Panc1 (cell line): Measurements from ENCODE around the gene EML6. TPM values are rescaled to one million over a fixed set of nuclear protein-coding genes. Genes with fewer than 3 reads are reported as not detected.
"Not testable (repeated sequence)": the region's sequence is repeated elsewhere in the genome, so short reads cannot be mapped to it uniquely, and the experiment has no call there.

Source experiments
- ATAC-seq: fragments of 200-7000 bp; cut with Tn5 transposase; 2 replicates; pipeline ENCODE4 v1.9.1; 2020; ENCODE audit warnings: mild to moderate bottlenecking, moderate library complexity
- BruUV-seq: library from RNA; stranded (reverse); fragments of 400-500 nt; replicated peaks from 2 replicates; lab custom pipeline; 2021; lab: Mats Ljungman, UMichigan
- CTCF ChIA-PET: fragments of 300-600 bp; sonication (Branson Sonifier 250); formaldehyde crosslinking; loops from one replicate; lab custom pipeline; 2022; ENCODE audit warnings: antibody characterized with exemption; lab: Charles Lee
- POLR2A ChIA-PET: fragments of 300-600 bp; sonication (Branson Sonifier 250); formaldehyde crosslinking; loops from one replicate; lab custom pipeline; 2022; ENCODE audit warnings: antibody characterized with exemption; lab: Charles Lee
- DNase-seq: peaks from one replicate; pipeline ENCODE4 v3.0.0-alpha.2; 2010; ENCODE audit warnings: low read depth, low spot score
- H3K27ac ChIP-seq: 2 replicates; pipeline ENCODE4 v1.5.1; 2011; ENCODE audit warnings: mild to moderate bottlenecking, low read length, inconsistent platforms
- H3K27me3 ChIP-seq: fragments of 200-500 bp; sonication (Bioruptor generic); 2 replicates; pipeline ENCODE4 v1.6.0; 2014; ENCODE audit warnings: low read length, inconsistent platforms; ENCODE audit not compliant: control insufficient read depth, insufficient read depth
- H3K36me3 ChIP-seq: fragments of 200-500 bp; sonication (Bioruptor generic); 2 replicates; pipeline ENCODE4 v1.5.1; 2014; ENCODE audit warnings: inconsistent platforms, mild to moderate bottlenecking, low read length, moderate library complexity; ENCODE audit not compliant: control insufficient read depth, insufficient read depth
- H3K4me1 ChIP-seq: 2 replicates; pipeline ENCODE4 v1.5.1; 2011; ENCODE audit warnings: inconsistent platforms, mild to moderate bottlenecking, low read length, moderate library complexity; ENCODE audit not compliant: control insufficient read depth, insufficient read depth
- H3K4me3 ChIP-seq, 2 experiments: 2 replicates each; pipeline ENCODE4 v1.5.1; 2011 to 2012; ENCODE audit warnings: low read depth in 2 of 2, low read length in 2 of 2, mild to moderate bottlenecking in 2 of 2, inconsistent platforms in 1 of 2, moderate library complexity in 1 of 2
- H3K9me3 ChIP-seq: fragments of 200-500 bp; sonication (Bioruptor generic); 2 replicates; pipeline ENCODE4 v1.5.1; 2014; ENCODE audit warnings: low read depth, mild to moderate bottlenecking, inconsistent platforms, low read length, moderate library complexity; ENCODE audit not compliant: control insufficient read depth, insufficient read depth
- CTCF ChIP-seq: fragments of 450-650 bp; IDR thresholded peaks from 2 replicates; pipeline ENCODE4 v1.5.1; 2017; ENCODE audit warnings: mild to moderate bottlenecking
- POLR2AphosphoS5 ChIP-seq: IDR thresholded peaks from 2 replicates; pipeline ENCODE4 v1.6.1; 2012; ENCODE audit warnings: mild to moderate bottlenecking, low read depth, low read length, moderate library complexity
- SIN3A ChIP-seq: IDR thresholded peaks from 2 replicates; pipeline ENCODE4 v1.6.1; 2012; ENCODE audit warnings: low read depth, mild to moderate bottlenecking, low read length, moderate library complexity, borderline replicate concordance; ENCODE audit not compliant: insufficient read depth
- TCF7L2 ChIP-seq: IDR thresholded peaks from 2 replicates; pipeline ENCODE4 v1.6.1; 2011; ENCODE audit warnings: mild to moderate bottlenecking, low read depth, low read length, inconsistent platforms
- in situ Hi-C: cut with HindIII; loops from 2 replicates; pipeline ENCODE4 v1.10.0; 2016; ENCODE audit warnings: low sequenced_read_pairs, low pct_unique_long_range_greater_than_20kb
- intact Hi-C: fragments of 100-400 bp; cut with micrococcal nuclease; formaldehyde crosslinking; loops from one replicate; pipeline ENCODE4 v1.10.0; 2022; ENCODE audit not compliant: unreplicated experiment
- total RNA-seq: library from RNA; stranded (reverse); gene quantifications from one replicate; pipeline ENCODE4 v1.2.1, GENCODE V29; 2021; ENCODE audit not compliant: unreplicated experiment
- TF ChIP-seq, protein P1 (sequence below), 2 experiments: IDR thresholded peaks; 2 replicates each; pipeline ENCODE4 v1.6.1; 2011 to 2012; ENCODE audit warnings: low read depth in 2 of 2, control low read depth in 1 of 2, low read length in 1 of 2, mild to moderate bottlenecking in 1 of 2, moderate library complexity in 1 of 2; ENCODE audit not compliant: insufficient read depth in 1 of 2

Gene EML6
- total RNA-seq, 1 experiment from 2014 or later = 6.3 TPM

- Histone ChIP-seq H3K27me3 (no peaks in the 10 kb centered on the region), H3K9me3 (no peaks in the 10 kb centered on the region), H3K4me3 (no peak overlapping the region), H3K4me1 (no peaks in the 10 kb centered on the region), H3K27ac (no peak overlapping the region), H3K36me3 (no peaks in the 10 kb centered on the region)
- TF ChIP-seq CTCF (no peak), TCF7L2 (no peak), POLR2AphosphoS5 (no peak), SIN3A (no peak)
- TF ChIP-seq, protein P1, sequence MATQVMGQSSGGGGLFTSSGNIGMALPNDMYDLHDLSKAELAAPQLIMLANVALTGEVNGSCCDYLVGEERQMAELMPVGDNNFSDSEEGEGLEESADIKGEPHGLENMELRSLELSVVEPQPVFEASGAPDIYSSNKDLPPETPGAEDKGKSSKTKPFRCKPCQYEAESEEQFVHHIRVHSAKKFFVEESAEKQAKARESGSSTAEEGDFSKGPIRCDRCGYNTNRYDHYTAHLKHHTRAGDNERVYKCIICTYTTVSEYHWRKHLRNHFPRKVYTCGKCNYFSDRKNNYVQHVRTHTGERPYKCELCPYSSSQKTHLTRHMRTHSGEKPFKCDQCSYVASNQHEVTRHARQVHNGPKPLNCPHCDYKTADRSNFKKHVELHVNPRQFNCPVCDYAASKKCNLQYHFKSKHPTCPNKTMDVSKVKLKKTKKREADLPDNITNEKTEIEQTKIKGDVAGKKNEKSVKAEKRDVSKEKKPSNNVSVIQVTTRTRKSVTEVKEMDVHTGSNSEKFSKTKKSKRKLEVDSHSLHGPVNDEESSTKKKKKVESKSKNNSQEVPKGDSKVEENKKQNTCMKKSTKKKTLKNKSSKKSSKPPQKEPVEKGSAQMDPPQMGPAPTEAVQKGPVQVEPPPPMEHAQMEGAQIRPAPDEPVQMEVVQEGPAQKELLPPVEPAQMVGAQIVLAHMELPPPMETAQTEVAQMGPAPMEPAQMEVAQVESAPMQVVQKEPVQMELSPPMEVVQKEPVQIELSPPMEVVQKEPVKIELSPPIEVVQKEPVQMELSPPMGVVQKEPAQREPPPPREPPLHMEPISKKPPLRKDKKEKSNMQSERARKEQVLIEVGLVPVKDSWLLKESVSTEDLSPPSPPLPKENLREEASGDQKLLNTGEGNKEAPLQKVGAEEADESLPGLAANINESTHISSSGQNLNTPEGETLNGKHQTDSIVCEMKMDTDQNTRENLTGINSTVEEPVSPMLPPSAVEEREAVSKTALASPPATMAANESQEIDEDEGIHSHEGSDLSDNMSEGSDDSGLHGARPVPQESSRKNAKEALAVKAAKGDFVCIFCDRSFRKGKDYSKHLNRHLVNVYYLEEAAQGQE (IDR thresholded peaks at IDR 0.05; ENCODE audit: insufficient read depth in 1 of 2, low read depth in 2 of 2, low read length in 1 of 2) = no peak
- ChIA-PET CTCF (no interaction called here), POLR2A (no interaction called here)
- no TSS peak for BruUV-seq
- in situ Hi-C loops (no loop called here), intact Hi-C loops (no loop called here)
- ATAC-seq (no peak), DNase-seq (no peak)
Observed at GRCh38 chr2:54697934-54698333, 25.5 kb upstream of the EML6 start.

DNA sequence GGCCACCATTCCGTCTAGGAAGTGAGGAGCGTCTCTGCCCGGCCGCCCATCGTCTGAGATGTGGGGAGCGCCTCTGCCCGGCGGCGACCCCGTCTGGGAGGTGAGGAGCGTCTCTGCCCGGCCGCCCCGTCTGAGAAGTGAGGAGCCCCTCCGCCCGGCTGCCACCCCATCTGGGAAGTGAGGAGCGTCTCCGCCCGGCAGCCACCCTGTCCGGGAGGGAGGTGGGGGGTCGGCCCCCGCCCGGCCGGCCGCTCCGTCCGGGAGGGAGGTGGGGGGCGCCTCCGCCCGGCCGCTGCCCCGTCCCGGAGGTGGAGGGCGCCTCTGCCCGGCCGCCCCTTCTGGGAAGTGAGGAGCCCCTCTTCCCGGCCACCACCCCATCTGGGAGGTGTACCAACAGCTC is 24.5 kb upstream of the EML6 start:
- BruUV-seq, H3K4me1 ChIP-seq, CTCF ChIA-PET, H3K27me3 ChIP-seq, ATAC-seq, POLR2A ChIA-PET, in situ Hi-C loops, intact Hi-C loops, H3K4me3 ChIP-seq, H3K9me3 ChIP-seq, H3K27ac ChIP-seq, DNase-seq, H3K36me3 ChIP-seq: not testable (repeated sequence)

- TF ChIP-seq CTCF (no peak), TCF7L2 (no peak), SIN3A (no peak), POLR2AphosphoS5 (no peak)
- TF ChIP-seq, protein P1 (IDR thresholded peaks at IDR 0.05; ENCODE audit: insufficient read depth in 1 of 2, low read depth in 2 of 2, low read length in 1 of 2) = no peak
- no peaks in the 10 kb centered on the region for H3K9me3 ChIP-seq
- no peaks in the 10 kb centered on the region for H3K27me3 ChIP-seq
- ATAC-seq (no peak), DNase-seq (no peak)
- no peak overlapping the region for H3K4me3 ChIP-seq
- in situ Hi-C loops (no loop called here), intact Hi-C loops (loop anchor here (5.0 kb wide), 1 partner anchor 592 kb away; no protein-coding TSS in a partner anchor)
- no TSS peak for BruUV-seq
- H3K4me1 ChIP-seq = no peaks in the 10 kb centered on the region
- ChIA-PET CTCF (no interaction called here), POLR2A (interaction anchor here (0.5 kb wide), 1 partner anchor 585 kb away, joined by 12 read pairs; no protein-coding TSS in a partner anchor)
- no peak overlapping the region for H3K27ac ChIP-seq
- no peaks in the 10 kb centered on the region for H3K36me3 ChIP-seq
Observed at GRCh38 chr2:54699665-54700064, 23.8 kb upstream of the EML6 start.
